ENCODE data around the gene ABAT.

DNA sequence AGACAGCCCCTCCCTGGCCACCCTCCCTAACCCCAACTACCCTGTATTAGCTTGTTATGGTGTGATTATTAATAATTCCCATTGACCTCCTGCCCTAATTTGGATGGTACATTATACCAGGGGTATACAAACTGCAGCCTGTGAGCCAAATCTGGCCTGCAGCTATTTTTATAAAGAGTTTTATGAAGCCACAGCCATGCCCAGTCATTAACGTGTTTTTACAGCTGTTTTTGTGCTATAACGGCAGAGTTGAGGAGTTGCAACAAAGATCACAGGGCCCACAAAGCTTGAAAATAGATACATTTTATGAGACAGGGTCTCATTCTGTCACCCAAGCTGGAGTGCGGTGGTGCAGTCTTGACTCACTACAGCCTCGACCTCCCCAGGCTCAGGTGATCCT lies 47.0 kb upstream of the ABAT start:
- TF ChIP-seq, protein P1, sequence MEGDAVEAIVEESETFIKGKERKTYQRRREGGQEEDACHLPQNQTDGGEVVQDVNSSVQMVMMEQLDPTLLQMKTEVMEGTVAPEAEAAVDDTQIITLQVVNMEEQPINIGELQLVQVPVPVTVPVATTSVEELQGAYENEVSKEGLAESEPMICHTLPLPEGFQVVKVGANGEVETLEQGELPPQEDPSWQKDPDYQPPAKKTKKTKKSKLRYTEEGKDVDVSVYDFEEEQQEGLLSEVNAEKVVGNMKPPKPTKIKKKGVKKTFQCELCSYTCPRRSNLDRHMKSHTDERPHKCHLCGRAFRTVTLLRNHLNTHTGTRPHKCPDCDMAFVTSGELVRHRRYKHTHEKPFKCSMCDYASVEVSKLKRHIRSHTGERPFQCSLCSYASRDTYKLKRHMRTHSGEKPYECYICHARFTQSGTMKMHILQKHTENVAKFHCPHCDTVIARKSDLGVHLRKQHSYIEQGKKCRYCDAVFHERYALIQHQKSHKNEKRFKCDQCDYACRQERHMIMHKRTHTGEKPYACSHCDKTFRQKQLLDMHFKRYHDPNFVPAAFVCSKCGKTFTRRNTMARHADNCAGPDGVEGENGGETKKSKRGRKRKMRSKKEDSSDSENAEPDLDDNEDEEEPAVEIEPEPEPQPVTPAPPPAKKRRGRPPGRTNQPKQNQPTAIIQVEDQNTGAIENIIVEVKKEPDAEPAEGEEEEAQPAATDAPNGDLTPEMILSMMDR (conservative IDR thresholded peaks at IDR 0.05; ENCODE audit: low read depth, low read length), result no peak
- no peak for TF ChIP-seq EZH2 (IDR thresholded peaks at IDR 0.05; ENCODE audit: borderline replicate concordance, low read depth, low read length, poor library complexity, severe bottlenecking)
